GM10248 (cell line): Measurements from ENCODE around the gene HPSE2.

Experiments
- CTCF ChIA-PET: fragments of 300-600 bp; sonication (Branson Sonifier 250); formaldehyde crosslinking; extraction: SDS; loops from one replicate; lab custom pipeline; 2021; ENCODE audit warnings: antibody characterized with exemption; lab: Yijun Ruan, JAX
- POLR2A ChIA-PET: fragments of 350-650 bp; sonication (Branson Sonifier 250); formaldehyde crosslinking; extraction: SDS; loops from one replicate; lab custom pipeline; 2020; ENCODE audit warnings: antibody characterized with exemption; lab: Yijun Ruan, JAX
- DNase-seq: peaks from one replicate; pipeline ENCODE4 v3.0.0; 2012; ENCODE audit errors: extremely low spot score
- TF ChIP-seq, protein P1 (sequence below): IDR thresholded peaks from 2 replicates; pipeline ENCODE4 v1.5.1; 2012; ENCODE audit warnings: mild to moderate bottlenecking, low read depth; ENCODE audit errors: extremely low read depth, missing control alignments, control extremely low read depth

HPSE2 gene

DNA sequence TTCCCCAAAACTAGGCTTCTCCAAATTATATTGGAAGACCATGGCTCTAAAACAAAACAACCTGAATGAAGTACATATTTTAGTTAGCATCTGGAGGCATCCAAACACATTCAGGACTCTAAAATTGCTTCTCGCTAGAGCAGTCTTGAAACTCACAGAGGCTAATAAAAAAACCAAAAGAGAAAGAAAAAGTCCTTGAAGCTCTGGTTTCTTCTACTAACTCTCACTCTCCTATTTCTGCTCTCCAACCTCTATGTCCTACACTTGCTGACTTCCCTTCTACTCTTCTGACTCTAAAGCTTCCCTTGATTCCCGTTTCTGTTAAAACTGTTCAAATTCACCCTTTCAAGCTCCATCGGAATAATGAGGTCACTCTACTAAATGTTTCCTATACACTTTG, 418.3 kb downstream of the HPSE2 start:
- TF ChIP-seq, protein P1, sequence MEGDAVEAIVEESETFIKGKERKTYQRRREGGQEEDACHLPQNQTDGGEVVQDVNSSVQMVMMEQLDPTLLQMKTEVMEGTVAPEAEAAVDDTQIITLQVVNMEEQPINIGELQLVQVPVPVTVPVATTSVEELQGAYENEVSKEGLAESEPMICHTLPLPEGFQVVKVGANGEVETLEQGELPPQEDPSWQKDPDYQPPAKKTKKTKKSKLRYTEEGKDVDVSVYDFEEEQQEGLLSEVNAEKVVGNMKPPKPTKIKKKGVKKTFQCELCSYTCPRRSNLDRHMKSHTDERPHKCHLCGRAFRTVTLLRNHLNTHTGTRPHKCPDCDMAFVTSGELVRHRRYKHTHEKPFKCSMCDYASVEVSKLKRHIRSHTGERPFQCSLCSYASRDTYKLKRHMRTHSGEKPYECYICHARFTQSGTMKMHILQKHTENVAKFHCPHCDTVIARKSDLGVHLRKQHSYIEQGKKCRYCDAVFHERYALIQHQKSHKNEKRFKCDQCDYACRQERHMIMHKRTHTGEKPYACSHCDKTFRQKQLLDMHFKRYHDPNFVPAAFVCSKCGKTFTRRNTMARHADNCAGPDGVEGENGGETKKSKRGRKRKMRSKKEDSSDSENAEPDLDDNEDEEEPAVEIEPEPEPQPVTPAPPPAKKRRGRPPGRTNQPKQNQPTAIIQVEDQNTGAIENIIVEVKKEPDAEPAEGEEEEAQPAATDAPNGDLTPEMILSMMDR, result no peak
- no peak for DNase-seq
- CTCF ChIA-PET, result interaction anchor here (0.6 kb wide), 1 partner anchor 8 kb away, joined by 3 read pairs; no protein-coding TSS in a partner anchor
- POLR2A ChIA-PET, result no interaction called here

DNA sequence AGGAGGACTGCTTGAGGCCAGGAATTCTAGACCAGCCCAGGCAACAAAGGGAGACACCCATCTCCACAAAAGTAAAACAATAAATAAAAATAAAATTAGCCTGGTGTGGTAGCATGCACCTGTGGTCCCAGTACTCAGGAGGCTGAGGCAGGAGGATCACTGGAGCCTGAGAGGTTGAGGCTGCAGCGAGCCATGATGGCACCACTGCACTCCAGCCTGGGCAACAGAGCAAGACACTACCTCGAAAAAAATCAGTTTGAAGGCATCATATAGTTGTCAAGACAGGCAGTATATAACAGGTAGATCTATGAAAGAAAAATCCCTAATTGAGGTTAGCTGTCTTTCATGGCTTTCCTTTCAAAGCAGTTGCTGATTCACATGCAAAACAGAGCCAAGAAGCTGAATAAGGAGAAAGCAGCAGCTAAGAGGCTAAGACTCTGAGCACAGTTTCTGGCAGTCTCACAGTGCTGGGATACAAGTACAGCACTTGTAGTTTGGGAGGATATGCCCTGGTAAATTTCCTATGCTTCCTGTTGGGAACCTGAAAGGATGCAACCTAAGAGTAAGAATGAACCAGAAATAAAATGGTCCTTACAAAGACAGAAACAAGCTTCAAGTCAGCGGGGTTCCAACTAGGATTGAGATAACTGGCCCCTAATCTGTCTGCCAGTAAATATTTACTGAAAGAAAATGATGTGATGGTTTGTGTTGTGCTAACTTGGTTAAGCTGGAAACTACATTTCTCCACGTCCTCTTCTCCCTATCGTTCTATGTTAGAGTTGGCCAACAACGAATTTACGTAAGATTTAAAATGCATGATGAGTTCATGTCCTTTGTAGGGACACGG, 420.4 kb downstream of the HPSE2 start:
- TF ChIP-seq, protein P1, result no peak
- POLR2A ChIA-PET, result no interaction called here
- DNase-seq, result no peak
- CTCF ChIA-PET, result interaction anchor here (0.8 kb wide), 1 partner anchor 10 kb away, joined by 3 read pairs; no protein-coding TSS in a partner anchor

DNA sequence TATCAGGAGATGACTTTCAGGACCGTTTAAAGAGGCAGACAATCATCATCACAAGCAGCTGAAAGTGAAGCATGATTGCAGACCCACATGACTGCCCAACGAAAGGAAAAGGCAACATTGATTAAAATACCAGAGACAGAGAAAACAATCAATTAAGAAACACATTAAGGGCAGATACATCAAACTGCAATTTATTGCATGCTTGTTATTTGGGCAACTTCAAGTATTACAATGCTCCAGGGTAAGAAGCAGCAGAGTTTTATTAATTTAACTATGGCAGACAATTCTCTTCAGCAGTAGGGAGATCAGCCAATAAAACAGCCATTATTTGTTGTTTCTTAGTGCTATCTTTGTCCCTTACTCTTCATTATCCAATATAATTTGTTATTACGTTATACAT, 421.2 kb downstream of the HPSE2 start:
- TF ChIP-seq, protein P1, result no peak
- POLR2A ChIA-PET, result no interaction called here
- CTCF ChIA-PET, result no interaction called here
- DNase-seq, result no peak

DNA sequence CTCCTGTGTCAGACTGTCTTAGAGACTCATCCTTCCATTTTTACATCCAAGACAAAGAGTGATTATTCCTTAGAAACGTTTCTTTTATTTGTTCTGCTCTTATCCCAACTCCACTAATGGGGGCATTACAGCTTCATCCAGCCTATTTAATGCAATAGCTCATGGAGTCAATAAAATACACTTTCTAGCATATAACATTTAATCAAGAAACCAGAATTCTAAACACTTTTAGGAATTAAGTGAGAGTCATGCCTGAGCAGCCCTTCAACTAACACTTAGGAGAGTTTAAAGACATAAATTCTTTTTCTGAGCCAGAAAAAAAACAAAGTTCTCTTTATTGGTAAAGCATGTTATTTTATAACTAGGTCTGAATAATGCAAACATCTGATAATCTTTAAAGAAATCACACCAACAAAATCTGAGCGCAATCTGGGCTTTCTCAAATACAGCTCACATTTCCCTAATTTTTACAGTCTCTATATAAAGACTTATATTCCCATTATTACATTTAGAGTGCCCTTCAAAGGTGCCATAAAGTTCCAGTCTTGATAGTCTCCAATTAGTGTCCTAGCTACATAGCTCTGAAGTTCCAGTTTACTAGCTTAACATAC, 427.3 kb downstream of the HPSE2 start:
- TF ChIP-seq, protein P1, result no peak
- ChIA-PET CTCF (interaction anchor here (1.3 kb wide), 1 partner anchor 9 kb away, joined by 3 read pairs; no protein-coding TSS in a partner anchor), POLR2A (no interaction called here)
- DNase-seq, result no peak

DNA sequence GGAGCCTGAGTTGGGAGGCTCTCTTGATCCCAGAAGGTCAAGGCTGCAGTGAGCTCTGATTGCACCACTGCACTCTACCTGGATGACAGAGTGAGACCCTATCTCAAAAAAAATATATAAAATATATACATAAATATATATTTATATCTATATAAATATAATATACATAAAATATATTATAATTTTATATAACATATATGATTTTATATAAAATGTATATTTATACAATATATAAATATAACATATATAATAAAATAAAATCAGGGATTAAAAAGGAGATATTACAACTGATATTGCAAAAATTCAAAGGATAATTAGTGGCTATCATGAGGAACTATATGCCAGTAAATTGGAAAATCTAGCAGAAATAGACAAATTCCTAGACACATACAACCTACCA, 435.4 kb downstream of the HPSE2 start:
- ChIA-PET CTCF (no interaction called here), POLR2A (no interaction called here)
- DNase-seq, result no peak
- TF ChIP-seq, protein P1, result no peak

DNA sequence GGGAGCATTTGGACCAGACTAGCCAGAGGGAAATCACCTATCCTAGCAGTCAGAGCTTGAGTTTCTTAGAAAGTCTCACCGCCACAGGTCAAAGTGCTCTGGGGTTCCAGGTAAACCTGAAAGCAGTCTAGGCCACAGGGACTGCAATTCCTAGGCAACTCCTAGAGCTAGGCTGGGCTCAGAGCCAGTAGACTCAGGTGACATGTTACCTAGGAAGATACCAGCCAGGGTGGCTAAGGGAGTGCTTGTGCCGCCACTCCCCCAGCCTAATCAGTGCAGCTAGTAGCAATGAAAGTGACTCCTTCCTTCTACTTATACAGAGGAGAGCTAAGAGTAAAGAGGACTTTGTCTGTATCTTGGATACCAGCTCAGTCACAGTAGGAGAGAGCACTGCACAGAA, 440.2 kb downstream of the HPSE2 start:
- ChIA-PET POLR2A (no interaction called here), CTCF (no interaction called here)
- no peak for DNase-seq
- TF ChIP-seq, protein P1, result no peak
